HG02885 (cell line): ENCODE measurements around the gene AP1B1.

ENCODE experiments used
- ATAC-seq: cut with Tn5 transposase; IDR thresholded peaks from one replicate; pipeline ENCODE4 v1.9.1; 2021; ENCODE audit warnings: mild to moderate bottlenecking; ENCODE audit not compliant: unreplicated experiment, poor library complexity

AP1B1 gene

DNA sequence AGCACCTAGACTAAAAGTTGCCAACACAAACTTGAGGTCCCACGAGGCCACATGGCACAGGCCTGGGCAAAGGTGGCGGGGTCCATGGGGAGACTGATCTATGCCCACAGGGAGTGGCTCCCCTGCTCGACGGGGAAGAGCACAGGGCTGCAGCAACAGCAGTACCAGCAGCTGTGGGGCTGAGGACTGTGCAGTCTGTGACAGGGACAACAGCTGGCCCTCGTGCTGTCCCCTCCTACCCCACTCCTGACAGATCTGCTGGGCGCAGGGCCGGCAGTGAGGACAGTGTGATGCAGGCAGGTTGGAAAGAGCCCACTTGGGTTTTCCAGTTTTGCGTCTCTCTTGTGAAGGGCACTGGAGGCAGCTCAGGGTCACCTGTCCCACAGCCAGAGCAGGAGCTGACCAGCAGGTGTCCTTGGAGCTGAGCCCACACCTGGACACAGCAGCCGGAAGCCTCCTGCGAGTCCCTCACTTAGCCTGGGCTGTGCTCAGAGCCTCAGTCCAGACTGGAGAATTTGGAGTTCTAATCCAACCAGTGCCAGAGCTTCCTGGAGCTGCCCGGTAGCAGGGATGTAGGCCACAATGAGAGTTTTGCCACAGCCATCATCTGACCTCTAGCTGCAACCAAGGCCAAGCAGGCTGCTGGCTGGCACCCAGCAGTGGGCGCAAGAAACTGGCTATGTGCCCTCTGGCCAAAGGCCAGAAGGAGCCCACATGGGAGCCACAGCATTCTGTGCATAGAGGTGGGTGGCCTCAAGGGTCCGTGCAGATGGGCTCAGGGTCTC is 85.5 kb downstream of the AP1B1 start:
- ATAC-seq, result no peak

DNA sequence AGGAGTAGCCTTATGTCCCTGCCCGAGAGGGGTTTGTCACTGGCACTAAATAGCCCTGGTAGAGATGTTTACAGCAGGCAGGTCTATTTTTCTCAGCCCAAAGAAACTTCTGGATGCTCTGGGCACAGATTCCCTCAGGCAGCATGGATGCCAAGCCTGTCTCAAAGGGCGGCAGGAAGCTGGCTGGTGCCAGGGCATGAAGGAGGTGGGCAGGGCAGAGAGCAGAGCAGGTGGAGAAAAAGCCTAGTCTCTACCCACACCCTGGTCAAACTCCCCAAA is 86.0 kb downstream of the AP1B1 start:
- ATAC-seq, result no peak

DNA sequence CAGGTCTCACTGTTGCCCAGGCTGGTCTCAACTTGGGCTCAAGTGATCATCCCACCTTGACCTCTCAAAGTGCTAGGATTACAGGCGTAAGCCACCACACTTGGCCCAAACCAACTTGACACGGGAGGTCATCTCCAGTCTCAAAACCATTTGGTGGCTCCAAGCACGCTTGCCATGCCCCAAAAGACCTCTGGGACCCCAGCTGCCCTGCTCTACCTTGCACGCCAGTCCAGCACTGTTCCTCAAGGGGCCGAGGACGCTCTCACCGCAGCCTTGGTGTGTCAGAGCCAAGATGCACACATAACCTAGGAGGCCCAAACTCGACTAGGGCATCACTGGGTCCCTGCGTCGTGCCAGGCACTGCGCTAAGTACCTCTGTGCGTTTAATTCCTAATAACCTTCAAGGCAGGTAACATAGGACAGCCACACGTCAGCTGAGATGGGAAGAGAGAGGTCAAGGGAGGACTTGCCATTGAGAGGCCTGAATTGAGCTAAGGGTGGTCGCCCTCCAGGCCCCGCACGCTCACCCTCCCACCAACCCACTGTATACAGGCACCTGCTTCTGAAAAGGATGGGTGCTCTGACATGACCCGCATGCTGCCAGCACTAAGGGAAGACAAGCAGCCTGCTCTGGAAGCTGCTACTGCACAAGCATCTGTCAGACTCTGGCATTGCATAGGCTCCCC is 86.5 kb downstream of the AP1B1 start:
- no peak for ATAC-seq

DNA sequence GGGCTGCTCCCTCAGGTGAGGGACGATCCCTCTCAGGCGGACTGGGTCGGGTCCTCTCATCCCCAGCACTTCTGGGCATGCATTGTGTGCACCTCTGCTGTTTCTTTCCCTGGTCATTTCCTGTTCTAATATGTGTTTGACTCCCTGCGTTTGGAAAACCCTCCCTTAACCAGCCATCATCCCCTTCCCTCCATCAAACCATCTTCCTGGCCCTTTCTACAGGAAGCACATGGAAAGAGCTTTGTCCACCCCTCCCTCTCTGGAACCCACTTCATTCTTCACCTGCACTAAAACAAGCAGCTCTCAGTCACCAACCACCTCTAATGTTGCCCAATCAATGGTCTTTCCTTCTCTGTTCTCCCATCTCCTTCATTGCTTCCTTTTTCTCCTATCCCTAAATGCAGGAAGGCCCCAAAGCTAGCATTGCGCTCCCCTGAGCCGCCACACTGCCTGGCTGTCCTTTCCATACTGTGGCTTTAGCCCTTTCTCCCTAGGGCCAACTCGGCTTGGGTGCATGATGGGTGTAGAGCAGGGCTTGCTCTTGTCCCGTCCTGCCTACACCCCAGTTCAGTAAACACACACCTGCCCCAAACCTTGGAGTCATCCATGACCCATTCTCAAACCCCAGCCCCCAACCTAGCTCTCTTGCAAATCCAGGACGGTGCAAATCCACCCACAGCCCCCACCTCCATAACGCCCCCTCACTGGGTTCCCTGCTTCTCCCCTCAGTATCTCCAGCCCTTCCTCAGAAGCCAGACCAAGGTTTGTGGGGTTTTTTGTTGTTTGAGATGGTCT is 87.4 kb downstream of the AP1B1 start:
- no peak for ATAC-seq

DNA sequence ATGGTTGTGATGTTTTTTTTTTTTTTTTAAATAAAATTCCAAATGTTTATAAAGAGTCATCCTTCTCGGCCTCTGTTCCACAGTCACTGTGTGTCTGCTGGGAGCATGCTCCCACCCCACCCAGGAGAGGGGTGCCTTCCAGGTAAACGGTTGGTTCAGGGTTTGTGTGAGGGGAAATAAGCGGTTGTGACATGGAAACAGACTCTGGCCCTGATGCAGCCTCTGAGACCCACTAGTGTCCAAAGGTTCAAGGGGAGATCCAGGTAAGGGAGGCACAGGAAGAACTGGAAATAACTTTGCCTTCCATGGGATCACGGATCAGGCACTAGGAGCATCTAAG is 87.9 kb downstream of the AP1B1 start:
- ATAC-seq, result no peak

- no peak for ATAC-seq
These were observed 89.1 kb downstream of the AP1B1 start for GRCh38 chr22:29299136-29299900.

DNA sequence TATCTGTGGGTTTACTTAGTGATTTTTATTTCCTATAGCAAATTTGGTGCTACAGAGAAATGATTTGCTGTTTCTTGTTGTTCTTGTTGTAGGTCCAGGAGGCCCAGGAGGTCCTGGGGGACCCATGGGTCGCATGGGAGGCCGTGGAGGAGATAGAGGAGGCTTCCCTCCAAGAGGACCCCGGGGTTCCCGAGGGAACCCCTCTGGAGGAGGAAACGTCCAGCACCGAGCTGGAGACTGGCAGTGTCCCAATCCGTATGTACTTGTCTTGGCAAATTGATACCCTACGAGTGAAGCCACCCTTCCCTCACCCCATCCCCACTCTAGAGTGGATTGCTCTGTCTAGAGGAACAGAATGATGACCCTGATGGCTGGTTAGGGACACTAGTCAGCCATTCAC is 89.7 kb downstream of the AP1B1 start:
- no peak for ATAC-seq

- ATAC-seq, result no peak
These were observed 96.0 kb downstream of the AP1B1 start for GRCh38 chr22:29292379-29292778.

DNA sequence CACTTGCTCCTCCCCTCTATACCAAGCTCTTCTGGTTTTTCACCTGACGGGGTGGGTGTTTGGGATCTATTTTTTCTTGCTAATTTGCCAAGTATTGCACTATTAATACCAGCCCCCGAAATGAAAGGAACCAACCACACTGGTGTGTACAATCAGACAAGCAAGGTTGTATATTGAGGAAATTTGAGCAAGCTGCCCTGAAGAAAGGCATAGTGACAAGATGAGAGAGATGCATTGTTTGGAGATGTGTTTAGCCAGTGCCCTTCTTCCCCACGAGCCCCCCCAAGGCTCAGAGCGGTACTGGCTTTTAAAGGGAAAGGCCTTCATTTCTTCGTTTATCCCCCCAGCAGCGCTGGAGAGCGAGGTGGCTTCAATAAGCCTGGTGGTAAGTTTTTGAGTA is 97.2 kb downstream of the AP1B1 start:
- no peak for ATAC-seq

- no peak for ATAC-seq
These were observed 98.3 kb downstream of the AP1B1 start for GRCh38 chr22:29290061-29290460.

DNA sequence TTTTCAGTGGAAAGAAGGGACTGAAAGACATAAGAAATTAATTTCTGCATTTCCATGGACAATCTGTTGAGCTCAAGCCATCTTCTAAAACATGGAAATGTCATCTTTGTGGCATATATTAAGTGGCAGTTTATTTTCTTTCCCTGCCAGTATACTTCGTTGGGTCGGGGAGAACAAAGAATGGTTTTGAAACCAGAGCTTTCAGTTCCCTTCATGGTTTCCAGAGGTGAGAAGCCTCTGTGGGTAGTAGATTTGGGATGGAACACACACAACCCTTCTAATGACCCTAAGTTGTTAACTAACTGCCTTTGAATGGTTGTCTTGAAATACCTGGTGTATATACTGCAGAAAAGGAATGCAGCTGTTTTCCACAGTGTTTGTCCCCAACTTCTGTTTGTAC is 99.5 kb downstream of the AP1B1 start:
- ATAC-seq, result no peak

GRCh38 chr22:29284196-29284595 is 104.2 kb downstream of the AP1B1 start:
- ATAC-seq, result no peak

- ATAC-seq, result no peak
These were observed 110.4 kb downstream of the AP1B1 start for GRCh38 chr22:29277927-29278326.
